ENCODE data around the gene LTBP3.

The LTBP3 gene

GRCh38 chr11:65492637-65493366, 65.4 kb downstream of the LTBP3 start:
- peak; percentile 50 for DNase-seq

GRCh38 chr11:65492387-65492636, 65.8 kb downstream of the LTBP3 start:
- no peak for DNase-seq

GRCh38 chr11:65491614-65492386, 66.4 kb downstream of the LTBP3 start:
- peak; percentile 63 for DNase-seq

- DNase-seq, result peak; percentile 38
Observed at GRCh38 chr11:65491163-65491465, 67.0 kb downstream of the LTBP3 start.

- peak; percentile 30 for DNase-seq
Observed at GRCh38 chr11:65489706-65490320, 68.3 kb downstream of the LTBP3 start.

- DNase-seq, result no peak
Observed at GRCh38 chr11:65489035-65489705, 69.0 kb downstream of the LTBP3 start.
